ENCODE data around the gene BANF2.

DNA sequence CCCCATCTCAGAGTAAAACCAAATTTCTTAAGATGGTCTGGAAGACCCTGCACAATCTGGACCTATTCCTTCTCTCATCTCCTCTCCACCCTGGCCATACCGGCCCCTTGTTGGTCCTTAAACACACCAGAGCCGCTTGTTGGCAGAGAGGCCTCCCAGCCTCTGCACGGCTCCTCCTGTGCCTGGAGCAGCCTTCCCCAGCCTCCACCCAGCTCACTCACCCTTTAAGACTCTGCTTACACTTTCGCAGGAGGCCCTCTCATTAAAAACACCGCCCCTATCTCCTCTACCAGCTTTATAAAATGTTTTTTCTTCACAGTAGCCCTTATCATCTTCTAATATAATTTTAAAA, 49.8 kb downstream of the BANF2 start:
- TF ChIP-seq, protein P1, sequence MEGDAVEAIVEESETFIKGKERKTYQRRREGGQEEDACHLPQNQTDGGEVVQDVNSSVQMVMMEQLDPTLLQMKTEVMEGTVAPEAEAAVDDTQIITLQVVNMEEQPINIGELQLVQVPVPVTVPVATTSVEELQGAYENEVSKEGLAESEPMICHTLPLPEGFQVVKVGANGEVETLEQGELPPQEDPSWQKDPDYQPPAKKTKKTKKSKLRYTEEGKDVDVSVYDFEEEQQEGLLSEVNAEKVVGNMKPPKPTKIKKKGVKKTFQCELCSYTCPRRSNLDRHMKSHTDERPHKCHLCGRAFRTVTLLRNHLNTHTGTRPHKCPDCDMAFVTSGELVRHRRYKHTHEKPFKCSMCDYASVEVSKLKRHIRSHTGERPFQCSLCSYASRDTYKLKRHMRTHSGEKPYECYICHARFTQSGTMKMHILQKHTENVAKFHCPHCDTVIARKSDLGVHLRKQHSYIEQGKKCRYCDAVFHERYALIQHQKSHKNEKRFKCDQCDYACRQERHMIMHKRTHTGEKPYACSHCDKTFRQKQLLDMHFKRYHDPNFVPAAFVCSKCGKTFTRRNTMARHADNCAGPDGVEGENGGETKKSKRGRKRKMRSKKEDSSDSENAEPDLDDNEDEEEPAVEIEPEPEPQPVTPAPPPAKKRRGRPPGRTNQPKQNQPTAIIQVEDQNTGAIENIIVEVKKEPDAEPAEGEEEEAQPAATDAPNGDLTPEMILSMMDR (IDR thresholded peaks at IDR 0.05): no peak
- no peak for TF ChIP-seq POLR2A (IDR thresholded peaks at IDR 0.05)
